Stomach (tissue), 4 donors: ENCODE results near the gene RSRC1.

Experiments used
- POLR2AphosphoS5 ChIP-seq, 3 donors: sonication (generic); formaldehyde crosslinking; IDR thresholded peaks; one replicate each; pipeline ENCODE4 v1.6.1; 2016; ENCODE audit warnings: antibody characterized with exemption in 3 of 3
- TF ChIP-seq, protein P1 (sequence below), 7 experiments: fragments of 450-650 bp in 4 of 7; fragments of 200-600 bp in 3 of 7; sonication (generic) in 3 of 7; IDR thresholded peaks; one replicate each; pipeline ENCODE4 v1.5.1; 2016 to 2019; ENCODE audit warnings: antibody characterized with exemption in 7 of 7, control low read depth in 2 of 7, mild to moderate bottlenecking in 1 of 7

- TF ChIP-seq, protein P1, sequence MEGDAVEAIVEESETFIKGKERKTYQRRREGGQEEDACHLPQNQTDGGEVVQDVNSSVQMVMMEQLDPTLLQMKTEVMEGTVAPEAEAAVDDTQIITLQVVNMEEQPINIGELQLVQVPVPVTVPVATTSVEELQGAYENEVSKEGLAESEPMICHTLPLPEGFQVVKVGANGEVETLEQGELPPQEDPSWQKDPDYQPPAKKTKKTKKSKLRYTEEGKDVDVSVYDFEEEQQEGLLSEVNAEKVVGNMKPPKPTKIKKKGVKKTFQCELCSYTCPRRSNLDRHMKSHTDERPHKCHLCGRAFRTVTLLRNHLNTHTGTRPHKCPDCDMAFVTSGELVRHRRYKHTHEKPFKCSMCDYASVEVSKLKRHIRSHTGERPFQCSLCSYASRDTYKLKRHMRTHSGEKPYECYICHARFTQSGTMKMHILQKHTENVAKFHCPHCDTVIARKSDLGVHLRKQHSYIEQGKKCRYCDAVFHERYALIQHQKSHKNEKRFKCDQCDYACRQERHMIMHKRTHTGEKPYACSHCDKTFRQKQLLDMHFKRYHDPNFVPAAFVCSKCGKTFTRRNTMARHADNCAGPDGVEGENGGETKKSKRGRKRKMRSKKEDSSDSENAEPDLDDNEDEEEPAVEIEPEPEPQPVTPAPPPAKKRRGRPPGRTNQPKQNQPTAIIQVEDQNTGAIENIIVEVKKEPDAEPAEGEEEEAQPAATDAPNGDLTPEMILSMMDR (IDR thresholded peaks at IDR 0.05) = no peak
- TF ChIP-seq POLR2AphosphoS5 (IDR thresholded peaks at IDR 0.05) = no peak
Observed at GRCh38 chr3:158337110-158337509, 227.2 kb downstream of the RSRC1 start.
